CD4-positive, alpha-beta T cell (primary cell): ENCODE results near the gene ZNF483. TPM values are rescaled to one million over a fixed set of nuclear protein-coding genes. Genes with fewer than 3 reads are reported as not detected.
"Not testable (repeated sequence)": the region's sequence is repeated elsewhere in the genome, so short reads cannot be mapped to it uniquely, and the experiment has no call there.

Source experiments
- ATAC-seq: fragments of 200-7000 bp; cut with Tn5 transposase; one replicate; pipeline ENCODE4 v1.10.0; 2022; ENCODE audit warnings: mild to moderate bottlenecking; ENCODE audit not compliant: poor library complexity
- CTCF ChIA-PET: fragments of 350-600 bp; sonication (Branson Sonifier 250); formaldehyde crosslinking; loops from one replicate; lab custom pipeline; 2021; ENCODE audit warnings: antibody characterized with exemption, inconsistent platforms; lab: Charles Lee
- POLR2A ChIA-PET: fragments of 350-600 bp; sonication (Branson Sonifier 250); formaldehyde crosslinking; loops from one replicate; lab custom pipeline; 2021; ENCODE audit warnings: antibody characterized with exemption, inconsistent platforms; lab: Charles Lee
- DNase-seq, 14 experiments: peaks; one replicate each; pipeline ENCODE4 v3.0.0-alpha.2; 2013 to 2020; ENCODE audit warnings: mixed read lengths in 2 of 14
- H3K27ac ChIP-seq, 2 donors: one replicate each; pipeline versions ENCODE4 v1.5.1 to v1.7.0; 2013; ENCODE audit warnings: low read length in 2 of 2, low read depth in 1 of 2, mild to moderate bottlenecking in 1 of 2
- H3K27me3 ChIP-seq, 2 experiments: 1 replicate in 1 of 2; 2 replicates in 1 of 2; pipeline versions ENCODE4 v1.6.1 to v1.7.0; 2013; ENCODE audit warnings: low read length in 2 of 2, control low read depth in 1 of 2, mild to moderate bottlenecking in 1 of 2, moderate library complexity in 1 of 2; ENCODE audit not compliant: insufficient read depth in 2 of 2, control insufficient read depth in 1 of 2
- H3K36me3 ChIP-seq: one replicate; pipeline ENCODE4 v1.6.1; 2013; ENCODE audit warnings: low read length, control low read depth; ENCODE audit not compliant: insufficient read depth
- H3K4me1 ChIP-seq: one replicate; pipeline ENCODE4 v1.6.1; 2013; ENCODE audit warnings: low read length, control low read depth; ENCODE audit not compliant: insufficient read depth
- H3K4me3 ChIP-seq: one replicate; pipeline ENCODE4 v1.5.1; 2013; ENCODE audit warnings: mild to moderate bottlenecking, low read length, moderate library complexity
- H3K9me3 ChIP-seq, 2 experiments: 1 replicate in 1 of 2; 2 replicates in 1 of 2; pipeline versions ENCODE4 v1.6.1 to v1.7.0; 2013; ENCODE audit warnings: low read length in 2 of 2, mild to moderate bottlenecking in 2 of 2, control low read depth in 1 of 2, moderate library complexity in 1 of 2; ENCODE audit not compliant: control insufficient read depth in 1 of 2, insufficient read depth in 1 of 2
- H3K27ac Mint-ChIP-seq: one replicate; pipeline ENCODE4 v1.8.0; 2020; ENCODE audit warnings: mixed read lengths
- H3K27me3 Mint-ChIP-seq: one replicate; pipeline ENCODE4 v1.8.0; 2021; ENCODE audit warnings: mixed read lengths
- H3K36me3 Mint-ChIP-seq: one replicate; pipeline ENCODE4 v1.8.0; 2021; ENCODE audit warnings: low read depth, mixed read lengths
- H3K4me1 Mint-ChIP-seq: one replicate; pipeline ENCODE4 v1.8.0; 2021; ENCODE audit warnings: low read depth, mixed read lengths
- H3K4me3 Mint-ChIP-seq: one replicate; pipeline ENCODE4 v1.8.0; 2020; ENCODE audit warnings: mild to moderate bottlenecking, mixed read lengths
- H3K9me3 Mint-ChIP-seq: one replicate; pipeline ENCODE4 v1.8.0; 2020; ENCODE audit warnings: mixed read lengths
- intact Hi-C, 2 experiments: fragments of 100-400 bp; cut with DNase I in 1 of 2; cut with micrococcal nuclease in 1 of 2; formaldehyde crosslinking; loops; one replicate each; pipeline versions ENCODE4 v1.15.1 to v1.9.0; 2023 to 2025; cut with DNase I, micrococcal nuclease
- total RNA-seq, 174 experiments: library from RNA in 2 of 174; stranded (reverse) in 2 of 174; gene quantifications; one replicate each; pipeline ENCODE4 v1.2.3 and lab custom pipeline; 2021 to 2026
- TF ChIP-seq, protein P1 (sequence below): fragments of 200-600 bp; IDR thresholded peaks from one replicate; pipeline ENCODE4 v1.8.0; 2022; ENCODE audit warnings: antibody characterized with exemption, mild to moderate bottlenecking

The ZNF483 gene
- total RNA-seq, 2 experiments from 2014 or later = 28.5 to 32.9 TPM

DNA sequence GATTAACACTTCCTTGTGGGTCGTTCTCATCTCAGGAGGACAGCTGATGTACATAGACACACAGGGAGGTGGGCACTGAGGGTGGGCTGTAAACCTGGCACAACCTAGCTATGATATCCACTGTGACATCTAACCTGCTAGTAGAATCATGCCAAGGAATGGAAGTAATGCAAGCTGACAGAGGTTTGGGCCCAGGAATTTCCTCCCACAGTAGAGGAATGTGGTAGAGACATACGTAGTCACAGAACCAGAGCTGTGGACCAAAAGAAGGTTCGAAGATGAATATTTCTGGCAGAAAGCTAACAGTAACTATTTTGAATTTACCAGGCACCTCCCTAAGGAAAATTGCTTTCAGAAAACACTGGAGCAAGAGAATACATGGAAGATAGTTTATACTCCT, 90.9 kb downstream of the ZNF483 start:
- Mint-ChIP-seq H3K27me3 (peaks cover 38% of the 10 kb centered on the region), H3K9me3 (no peaks in the 10 kb centered on the region), H3K36me3 (no peaks in the 10 kb centered on the region), H3K27ac (no peak overlapping the region), H3K4me1 (no peaks in the 10 kb centered on the region), H3K4me3 (no peak overlapping the region)
- peaks cover 0 to 15% of the 10 kb centered on the region in 2 experiments for H3K27me3 ChIP-seq
- H3K36me3 ChIP-seq = no peaks in the 10 kb centered on the region
- ChIA-PET POLR2A (no interaction called here), CTCF (no interaction called here)
- DNase-seq = no peak
- TF ChIP-seq, protein P1, sequence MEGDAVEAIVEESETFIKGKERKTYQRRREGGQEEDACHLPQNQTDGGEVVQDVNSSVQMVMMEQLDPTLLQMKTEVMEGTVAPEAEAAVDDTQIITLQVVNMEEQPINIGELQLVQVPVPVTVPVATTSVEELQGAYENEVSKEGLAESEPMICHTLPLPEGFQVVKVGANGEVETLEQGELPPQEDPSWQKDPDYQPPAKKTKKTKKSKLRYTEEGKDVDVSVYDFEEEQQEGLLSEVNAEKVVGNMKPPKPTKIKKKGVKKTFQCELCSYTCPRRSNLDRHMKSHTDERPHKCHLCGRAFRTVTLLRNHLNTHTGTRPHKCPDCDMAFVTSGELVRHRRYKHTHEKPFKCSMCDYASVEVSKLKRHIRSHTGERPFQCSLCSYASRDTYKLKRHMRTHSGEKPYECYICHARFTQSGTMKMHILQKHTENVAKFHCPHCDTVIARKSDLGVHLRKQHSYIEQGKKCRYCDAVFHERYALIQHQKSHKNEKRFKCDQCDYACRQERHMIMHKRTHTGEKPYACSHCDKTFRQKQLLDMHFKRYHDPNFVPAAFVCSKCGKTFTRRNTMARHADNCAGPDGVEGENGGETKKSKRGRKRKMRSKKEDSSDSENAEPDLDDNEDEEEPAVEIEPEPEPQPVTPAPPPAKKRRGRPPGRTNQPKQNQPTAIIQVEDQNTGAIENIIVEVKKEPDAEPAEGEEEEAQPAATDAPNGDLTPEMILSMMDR = no peak
- no peak overlapping the region for H3K4me3 ChIP-seq
- no peak for ATAC-seq
- intact Hi-C loops = no loop called here
- H3K27ac ChIP-seq = no peak overlapping the region
- no peaks in the 10 kb centered on the region for H3K4me1 ChIP-seq
- no peaks in the 10 kb centered on the region for H3K9me3 ChIP-seq

DNA sequence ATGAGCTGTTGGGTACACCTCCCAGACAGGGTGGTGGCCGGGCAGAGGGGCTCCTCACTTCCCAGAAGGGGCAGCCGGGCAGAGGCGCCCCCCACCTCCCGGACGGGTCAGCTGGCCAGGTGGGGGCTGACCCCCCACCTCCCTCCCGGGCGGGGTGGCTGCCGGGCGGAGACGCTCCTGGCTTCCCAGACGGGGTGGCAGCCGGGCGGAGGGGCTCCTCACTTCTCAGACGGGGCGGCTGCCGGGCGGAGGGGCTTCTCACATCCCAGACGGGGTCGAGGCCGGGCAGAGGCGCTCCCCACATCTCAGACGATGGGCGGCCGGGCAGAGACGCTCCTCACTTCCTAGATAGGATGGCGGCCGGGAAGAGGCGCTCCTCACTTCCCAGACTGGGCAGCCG, 92.4 kb downstream of the ZNF483 start:
- peaks cover 0 to 15% of the 10 kb centered on the region in 2 experiments for H3K27me3 ChIP-seq
- H3K4me3 ChIP-seq, ATAC-seq, CTCF ChIA-PET, DNase-seq, POLR2A ChIA-PET, H3K27ac ChIP-seq, H3K36me3 Mint-ChIP-seq, H3K36me3 ChIP-seq, H3K4me1 ChIP-seq, H3K4me1 Mint-ChIP-seq, H3K9me3 Mint-ChIP-seq, intact Hi-C loops, H3K4me3 Mint-ChIP-seq, H3K9me3 ChIP-seq, H3K27ac Mint-ChIP-seq: not testable (repeated sequence)
- H3K27me3 Mint-ChIP-seq = peaks cover 37% of the 10 kb centered on the region

DNA sequence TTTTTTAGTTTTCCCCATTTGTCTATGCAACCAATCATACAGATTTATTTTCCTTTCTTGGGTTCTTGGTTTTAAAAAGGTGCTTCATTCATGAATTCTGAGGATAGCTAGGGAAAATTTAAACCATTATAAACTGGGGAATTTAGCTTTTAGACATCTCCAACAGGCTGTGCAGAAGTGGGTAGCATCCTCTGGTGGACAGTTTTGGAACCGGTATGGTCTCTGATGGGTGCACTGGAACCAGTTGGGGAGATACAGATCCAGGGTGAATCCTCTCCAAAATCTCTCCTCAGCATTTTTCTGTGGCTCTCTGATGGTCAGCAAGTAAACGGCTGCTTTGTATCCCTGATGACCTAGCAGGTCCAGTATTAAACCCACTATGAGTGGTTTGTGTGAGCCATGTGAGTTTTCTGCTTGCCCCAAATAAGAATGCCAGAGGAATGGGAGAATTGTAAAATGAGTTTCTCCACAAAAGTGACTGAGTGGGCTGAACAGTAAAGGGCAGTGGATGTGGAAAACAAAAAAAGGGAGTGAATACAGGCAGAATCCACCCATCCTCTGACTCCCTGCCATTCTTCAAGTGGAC, 97.0 kb downstream of the ZNF483 start:
- Histone ChIP-seq H3K4me3 (no peak overlapping the region), H3K27ac (no peak overlapping the region), H3K27me3 (no peaks in the 10 kb centered on the region), H3K4me1 (no peaks in the 10 kb centered on the region), H3K9me3 (no peaks in the 10 kb centered on the region), H3K36me3 (no peaks in the 10 kb centered on the region)
- Mint-ChIP-seq H3K9me3 (no peaks in the 10 kb centered on the region), H3K4me1 (no peaks in the 10 kb centered on the region), H3K36me3 (no peaks in the 10 kb centered on the region), H3K27me3 (peaks cover 16% of the 10 kb centered on the region), H3K4me3 (no peak overlapping the region), H3K27ac (no peak overlapping the region)
- ChIA-PET POLR2A (interaction anchor here (0.6 to 1.7 kb wide), 2 partner anchors 22 to 39 kb away, joined by 3 to 4 read pairs; partner anchors contain the start of gene GNG10), CTCF (interaction anchor here (0.7 to 1.8 kb wide), 4 partner anchors 9 to 453 kb away, joined by 3 to 10 read pairs (median 4); no protein-coding TSS in a partner anchor)
- ATAC-seq (peak; percentile 85), DNase-seq (peak in 7 of 14 experiments; percentile 14 to 69 (median 35))
- intact Hi-C loops = loop anchor here (1.0 kb wide), 1 partner anchor 24 kb away; no protein-coding TSS in a partner anchor
- TF ChIP-seq, protein P1 = peak; percentile 73
